Measurements from ENCODE around the gene HM13.
"Not testable (repeated sequence)": the region's sequence is repeated elsewhere in the genome, so short reads cannot be mapped to it uniquely, and the experiment has no call there.

HM13 gene

DNA sequence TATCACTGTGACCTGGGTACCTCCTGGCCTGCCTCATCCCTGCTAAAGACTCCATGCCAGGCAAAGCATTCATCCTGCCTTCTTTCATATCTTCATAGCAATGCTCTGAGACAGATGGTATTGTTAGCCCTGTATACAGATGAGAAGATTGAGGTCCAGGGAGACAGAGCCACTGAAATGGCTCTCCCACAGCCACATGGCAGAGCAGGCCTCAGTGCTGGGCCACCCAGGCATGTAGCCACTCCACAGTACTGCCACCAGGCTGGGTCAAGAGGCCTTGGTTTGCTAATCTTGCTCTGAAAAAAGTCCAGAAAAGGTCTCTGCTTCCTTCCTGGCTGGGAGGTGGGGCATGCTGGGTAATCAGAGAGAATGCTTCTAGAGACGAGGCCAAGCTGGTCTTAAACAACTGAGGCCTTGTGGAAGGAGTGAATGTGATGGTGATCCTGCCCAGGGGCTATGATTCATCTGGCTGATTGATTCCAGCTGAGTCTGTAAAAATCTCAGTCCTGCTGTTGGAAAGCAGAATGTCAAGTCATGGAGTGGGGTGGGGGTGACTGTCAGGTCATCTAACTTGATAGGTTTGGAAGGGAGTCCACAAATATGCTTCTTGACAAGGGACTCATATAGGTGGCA is 29.8 kb downstream of the HM13 start:
- no peak for DNase-seq (ENCODE audit: low read depth in 2 of 2)

DNA sequence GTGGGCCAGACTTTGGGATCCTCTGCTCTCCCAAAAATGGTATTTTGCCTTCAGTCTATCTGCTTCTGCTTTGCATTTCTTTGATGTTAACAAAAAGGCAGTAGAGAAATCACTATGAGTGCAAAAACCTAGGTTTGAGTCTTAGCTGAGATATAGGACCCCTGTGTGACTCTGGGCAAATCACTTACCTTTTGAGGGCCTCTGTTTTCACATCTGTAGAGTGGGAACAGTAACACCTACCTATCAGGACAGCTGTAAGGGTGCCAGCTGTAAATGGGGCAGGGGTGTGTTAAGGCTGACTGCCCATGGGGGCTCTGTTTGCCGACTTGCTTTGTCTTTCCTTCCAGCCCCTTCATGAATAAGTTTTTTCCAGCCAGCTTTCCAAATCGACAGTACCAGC is 30.4 kb downstream of the HM13 start:
- DNase-seq (ENCODE audit: low read depth in 2 of 2): no peak

DNA sequence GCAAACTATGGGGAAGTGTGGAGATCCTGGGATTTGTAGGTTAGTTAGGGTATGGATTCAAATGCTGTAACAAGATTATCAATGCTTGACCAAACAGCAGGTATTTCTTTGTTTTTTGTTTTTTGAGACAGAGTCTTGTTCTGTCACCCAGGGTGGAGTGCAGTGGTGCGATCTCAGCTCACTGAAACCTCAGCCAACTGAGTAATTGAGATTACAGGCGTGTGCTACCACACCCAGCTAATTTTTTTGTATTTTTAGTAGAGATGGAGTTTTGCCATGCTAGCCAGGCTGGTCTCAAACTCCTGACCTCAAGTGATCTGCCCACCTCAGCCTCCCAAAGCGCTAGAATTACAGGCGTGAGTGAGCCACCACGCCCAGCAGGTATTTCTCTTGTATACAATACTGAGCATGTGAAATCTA is 31.4 kb downstream of the HM13 start:
- not testable (repeated sequence) for DNase-seq (ENCODE audit: low read depth in 2 of 2)

DNA sequence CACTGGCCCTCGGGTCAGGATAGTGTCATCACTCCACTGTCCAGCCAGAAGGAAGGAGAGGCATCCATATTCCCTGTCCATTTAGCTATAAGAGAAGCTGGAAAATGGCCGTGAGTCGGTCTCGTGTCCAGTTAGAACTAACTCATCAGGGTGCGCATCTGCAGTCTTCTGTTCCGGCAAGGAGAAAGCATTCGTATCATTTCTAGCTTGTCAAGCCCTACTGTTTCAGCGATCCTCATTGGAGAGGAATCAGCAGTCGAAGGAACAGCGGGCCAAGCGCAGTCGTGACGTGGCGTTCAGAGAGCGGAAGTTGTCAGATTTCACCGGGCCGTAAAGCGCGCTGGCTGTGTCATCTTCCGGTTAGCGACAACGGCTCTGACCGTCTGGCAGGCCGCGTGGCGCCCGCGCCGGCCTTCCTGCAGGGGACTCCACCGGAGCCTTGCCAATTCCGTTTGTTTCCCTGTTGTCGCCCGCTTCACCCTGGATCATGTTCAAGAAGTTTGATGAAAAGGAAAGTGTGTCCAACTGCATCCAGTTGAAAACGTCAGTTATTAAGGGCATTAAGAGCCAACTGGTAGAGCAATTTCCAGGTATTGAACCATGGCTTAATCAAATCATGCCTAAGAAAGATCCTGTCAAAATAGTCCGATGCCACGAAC is 32.9 kb downstream of the HM13 start:
- DNase-seq (ENCODE audit: low read depth in 2 of 2): peak; percentile 65

DNA sequence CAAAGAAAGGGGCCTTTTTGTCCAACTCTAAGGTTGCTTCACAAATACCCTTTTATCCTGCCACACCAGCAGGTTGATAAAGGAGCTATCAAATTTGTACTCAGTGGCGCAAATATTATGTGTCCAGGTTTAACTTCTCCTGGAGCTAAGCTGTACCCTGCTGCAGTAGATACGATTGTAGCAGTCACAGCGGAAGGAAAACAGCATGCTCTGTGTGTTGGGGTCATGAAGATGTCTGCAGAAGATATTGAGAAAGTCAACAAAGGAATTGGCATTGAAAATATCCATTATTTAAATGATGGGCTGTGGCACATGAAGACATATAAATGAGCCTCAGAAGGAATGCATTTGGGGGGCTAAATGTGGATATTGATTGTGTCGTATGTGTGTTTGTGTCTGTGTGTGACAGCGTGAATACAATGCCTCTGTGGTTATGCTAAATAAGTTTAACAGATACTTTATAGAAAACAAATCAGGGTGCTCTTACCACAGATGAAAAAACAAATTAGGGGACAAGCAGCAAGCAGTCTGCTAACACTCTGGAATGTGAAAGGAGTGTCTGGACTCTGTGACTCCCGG is 33.6 kb downstream of the HM13 start:
- no peak for DNase-seq (ENCODE audit: low read depth in 2 of 2)

DNA sequence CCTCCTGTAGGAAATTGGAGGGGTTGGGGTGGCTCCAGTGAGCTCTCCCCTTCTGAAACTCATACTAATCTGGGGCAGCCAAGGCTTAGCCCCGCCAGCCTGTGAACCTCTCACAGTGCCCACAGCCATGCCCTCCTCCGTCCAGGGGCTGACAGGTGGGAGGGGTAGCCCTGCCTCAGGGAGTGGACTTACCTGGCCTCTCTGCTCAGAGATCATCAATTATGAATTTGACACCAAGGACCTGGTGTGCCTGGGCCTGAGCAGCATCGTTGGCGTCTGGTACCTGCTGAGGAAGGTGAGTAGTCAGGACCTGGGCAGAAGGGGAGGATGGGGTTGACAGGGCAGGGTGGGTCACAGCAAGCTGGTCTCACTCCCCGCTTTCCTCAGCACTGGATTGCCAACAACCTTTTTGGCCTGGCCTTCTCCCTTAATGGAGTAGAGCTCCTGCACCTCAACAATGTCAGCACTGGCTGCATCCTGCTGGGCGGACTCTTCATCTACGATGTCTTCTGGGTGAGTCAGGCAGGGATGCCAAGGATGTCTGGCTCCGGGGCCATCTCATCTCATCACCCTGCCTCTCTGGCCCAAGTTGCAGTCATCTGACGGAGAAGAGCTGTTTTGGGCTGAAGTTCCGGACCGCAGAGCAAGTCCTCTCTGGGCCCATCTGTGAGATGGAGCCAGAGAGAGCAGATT is 34.7 kb downstream of the HM13 start:
- DNase-seq (ENCODE audit: low read depth in 2 of 2): no peak

DNA sequence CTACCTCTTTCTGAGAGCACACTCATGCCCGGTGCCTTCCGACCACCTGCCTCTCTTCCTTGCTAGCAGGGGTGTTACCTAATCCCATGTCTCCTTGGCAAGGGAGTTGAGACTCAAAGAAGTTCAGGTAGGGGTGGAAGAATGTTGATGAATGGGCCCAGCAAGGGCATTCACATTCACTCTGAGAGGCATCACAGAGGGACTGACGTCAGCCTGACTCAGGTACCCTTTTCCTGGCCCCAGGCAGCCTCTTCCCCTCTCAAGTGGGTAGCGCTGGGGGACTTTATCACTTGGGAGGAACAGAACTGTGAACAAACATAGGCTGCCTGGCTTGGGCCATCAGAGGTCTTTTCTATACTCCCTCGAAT is 35.3 kb downstream of the HM13 start:
- no peak for DNase-seq (ENCODE audit: low read depth in 2 of 2)

DNA sequence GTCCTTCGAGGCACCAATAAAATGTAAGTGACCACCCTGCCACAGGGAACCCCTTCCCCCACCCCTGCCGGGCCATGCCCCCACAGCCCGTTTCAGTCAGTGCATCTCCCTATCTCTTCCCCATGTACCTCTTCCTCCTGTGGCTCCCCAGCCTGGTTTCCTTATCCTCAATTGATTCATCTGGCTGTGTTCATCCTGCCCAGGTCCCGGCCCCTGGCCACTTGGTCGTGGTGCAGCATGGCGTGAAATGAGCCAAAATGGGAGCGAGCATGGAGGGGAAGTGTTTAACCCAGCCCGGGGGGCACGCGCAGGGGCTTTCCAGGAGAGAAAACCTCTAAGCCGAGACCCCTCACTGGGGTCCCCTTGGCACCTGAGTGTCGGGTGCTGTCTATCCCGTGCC is 35.9 kb downstream of the HM13 start:
- no peak for DNase-seq (ENCODE audit: low read depth in 2 of 2)

DNA sequence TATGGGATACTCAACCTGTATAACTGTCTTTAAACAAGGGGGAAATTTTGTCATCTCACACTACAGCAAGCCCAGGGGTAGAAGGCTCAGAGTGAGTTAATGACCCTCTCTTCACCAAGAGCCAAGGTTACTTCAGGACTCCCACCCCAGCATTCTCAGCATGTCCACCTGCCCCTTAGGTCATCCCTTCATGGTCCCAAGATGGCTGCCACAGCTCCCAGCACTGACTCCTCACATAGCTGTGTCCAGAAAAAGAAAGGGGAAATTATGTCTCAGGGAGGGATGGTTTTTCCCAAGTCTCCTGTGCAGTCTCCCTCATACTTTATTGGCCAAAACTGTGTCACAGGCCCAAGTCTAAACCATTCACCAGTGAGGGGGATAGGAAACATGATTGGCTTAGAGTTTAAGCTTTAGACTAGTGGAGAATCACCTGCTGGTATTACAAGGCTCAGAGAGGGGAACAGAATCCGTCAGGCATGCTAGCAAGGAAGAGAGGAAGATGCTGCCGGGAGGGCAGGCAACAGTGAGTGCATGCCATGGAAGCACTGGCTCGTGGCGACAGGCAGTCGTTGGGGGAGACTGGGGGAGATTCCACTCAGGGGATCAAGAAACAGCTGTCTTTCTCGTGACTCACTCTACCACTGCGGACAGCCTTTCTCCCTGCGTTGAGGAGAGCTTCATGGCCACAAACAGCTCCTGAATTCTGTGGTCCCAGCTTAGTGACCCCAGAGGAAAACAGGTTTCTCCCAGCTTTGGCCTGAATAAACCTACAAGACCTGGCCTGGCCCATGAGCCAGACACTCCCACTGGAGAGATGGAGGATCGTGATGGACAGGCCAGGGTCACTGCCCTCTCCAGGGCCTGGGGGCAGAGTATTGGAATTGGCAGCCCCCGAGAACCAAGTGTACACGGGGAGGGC is 37.2 kb downstream of the HM13 start:
- DNase-seq (ENCODE audit: low read depth in 2 of 2): no peak

DNA sequence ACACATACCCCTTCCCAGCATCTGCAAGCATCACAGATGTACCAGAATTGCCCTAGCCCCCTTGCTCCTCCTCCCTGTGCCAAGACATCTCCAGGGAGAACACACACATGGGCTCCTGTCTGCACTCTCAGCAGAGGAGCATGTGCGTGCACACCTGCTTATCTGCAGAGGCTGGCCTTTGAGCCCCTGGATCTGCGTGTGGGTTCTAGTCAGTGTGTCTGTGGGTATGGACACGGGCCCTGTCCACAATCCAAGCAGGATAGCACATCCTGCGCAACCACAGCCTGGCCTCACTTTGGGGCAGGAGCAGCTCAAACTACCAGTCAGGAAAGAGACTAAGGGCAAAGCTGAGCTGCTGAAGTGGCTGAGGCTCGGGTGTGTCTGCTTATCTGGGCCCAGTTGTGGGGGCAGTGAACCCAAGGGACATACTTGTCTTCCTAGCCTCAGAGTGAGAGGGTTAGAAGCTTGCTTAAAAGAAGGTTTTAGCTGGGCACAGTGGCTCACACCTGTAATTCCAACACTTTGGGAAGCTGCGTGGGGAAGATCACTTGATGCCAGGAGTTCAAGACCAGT is 41.0 kb downstream of the HM13 start:
- DNase-seq (ENCODE audit: low read depth in 2 of 2): no peak

DNA sequence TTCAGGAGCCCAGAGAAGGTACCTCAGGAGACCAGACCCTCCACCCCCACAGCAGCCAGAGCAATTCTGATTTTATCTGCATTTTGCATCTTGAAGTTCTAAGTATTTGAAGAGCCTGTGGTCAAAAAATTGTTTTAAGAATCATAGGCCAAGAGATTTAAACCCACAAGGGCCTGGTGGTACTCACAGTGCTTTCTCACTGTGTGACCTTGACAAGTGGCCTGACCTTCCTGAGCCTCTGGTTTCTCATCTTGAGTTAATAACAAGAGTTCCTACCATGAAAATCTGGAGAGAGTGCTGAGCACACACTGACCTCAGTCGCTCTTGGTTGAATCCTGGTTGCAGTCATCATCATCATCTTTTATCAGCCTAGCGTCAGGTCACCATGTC is 45.5 kb downstream of the HM13 start:
- DNase-seq (ENCODE audit: low read depth in 2 of 2): no peak

DNA sequence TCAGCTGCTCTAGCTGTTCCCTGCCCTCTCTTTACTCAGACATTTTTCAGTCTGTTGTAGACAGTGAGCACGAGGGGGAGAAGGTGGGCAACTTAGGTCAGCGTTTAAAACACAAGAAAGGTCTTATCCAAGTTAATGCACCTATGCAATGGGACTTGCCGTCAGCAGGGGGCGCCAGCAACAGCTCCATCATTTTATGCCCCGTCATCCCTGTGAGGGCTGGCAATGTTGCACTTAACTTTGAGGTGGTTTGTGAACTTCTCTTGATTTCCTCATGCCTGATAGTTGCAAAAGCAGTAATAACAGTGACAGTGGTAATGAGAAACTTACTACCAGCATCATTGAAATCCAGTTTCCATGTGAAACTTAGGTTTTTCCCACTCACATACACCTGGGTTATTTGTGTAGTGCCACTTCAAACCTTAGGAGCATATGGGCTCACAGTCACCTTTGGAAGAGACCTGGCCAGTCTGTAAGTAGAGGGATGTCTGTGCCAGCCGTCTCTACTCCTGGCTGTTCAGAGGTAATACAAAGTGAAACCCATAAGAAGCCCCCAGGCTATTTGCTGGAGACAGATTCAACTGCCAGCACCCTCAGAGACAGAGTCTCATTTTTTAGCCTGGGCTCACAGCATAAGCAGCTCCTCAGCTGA is 46.0 kb downstream of the HM13 start:
- peak; percentile 43 to 52 for DNase-seq (ENCODE audit: low read depth in 2 of 2)

DNA sequence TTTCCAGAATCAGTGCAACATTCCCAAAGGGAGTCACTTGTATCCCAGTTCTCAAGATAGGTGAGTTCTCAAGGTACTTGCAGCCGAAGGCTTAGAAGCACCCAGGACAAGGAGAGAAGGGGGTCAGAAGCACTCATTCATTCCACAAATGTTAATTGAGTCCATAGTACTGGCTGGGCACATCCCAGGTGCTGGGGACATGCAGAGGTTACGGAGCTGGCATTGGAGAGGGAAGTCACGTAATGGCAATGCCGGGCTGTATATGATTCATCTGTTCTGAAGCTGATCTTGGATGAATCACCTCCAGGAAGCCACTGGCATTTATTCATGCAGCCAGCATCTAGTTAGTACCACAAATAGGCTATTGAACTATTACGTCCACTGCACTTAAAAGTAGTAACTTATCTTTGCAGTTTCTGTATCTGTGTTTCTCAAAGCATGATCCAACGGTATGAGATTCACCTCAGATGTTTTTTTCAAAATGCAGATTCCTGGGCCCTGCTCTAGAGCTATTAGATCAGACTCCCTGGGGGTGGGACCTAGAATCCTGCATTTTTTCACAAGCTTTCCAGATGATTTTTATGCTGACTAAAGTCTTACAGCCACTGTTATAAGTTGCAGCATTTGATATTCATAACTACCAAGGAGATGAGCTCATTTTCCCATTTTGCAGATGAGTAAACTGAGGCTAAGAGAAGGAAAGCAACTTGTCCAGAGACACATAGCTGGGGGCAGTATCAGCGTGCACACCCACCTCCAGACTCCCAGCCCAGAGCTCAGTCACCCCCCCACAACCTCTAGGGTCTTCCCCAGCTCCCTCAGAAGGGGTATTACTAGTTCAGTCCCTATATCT is 46.7 kb downstream of the HM13 start:
- DNase-seq (ENCODE audit: low read depth in 2 of 2): no peak

DNA sequence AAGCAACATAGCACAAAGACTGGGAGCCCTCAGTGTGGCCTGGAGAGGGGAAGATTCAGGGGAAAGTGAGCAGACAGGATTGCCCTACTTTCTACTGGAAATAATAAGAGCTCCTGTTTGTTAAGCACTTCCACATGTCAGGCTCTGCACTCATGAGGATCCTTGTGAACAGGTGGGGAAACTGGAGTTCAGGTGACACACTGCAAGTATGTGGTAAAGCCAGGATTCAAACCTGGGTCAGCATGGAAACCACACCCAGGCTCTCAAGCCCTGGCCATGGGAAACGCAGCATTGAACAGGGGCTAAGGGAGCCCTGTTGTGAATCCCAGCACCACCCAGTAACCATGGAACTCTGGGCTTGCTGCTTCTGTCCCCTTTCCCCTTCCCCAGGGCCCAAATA is 48.0 kb downstream of the HM13 start:
- no peak for DNase-seq (ENCODE audit: low read depth in 2 of 2)

DNA sequence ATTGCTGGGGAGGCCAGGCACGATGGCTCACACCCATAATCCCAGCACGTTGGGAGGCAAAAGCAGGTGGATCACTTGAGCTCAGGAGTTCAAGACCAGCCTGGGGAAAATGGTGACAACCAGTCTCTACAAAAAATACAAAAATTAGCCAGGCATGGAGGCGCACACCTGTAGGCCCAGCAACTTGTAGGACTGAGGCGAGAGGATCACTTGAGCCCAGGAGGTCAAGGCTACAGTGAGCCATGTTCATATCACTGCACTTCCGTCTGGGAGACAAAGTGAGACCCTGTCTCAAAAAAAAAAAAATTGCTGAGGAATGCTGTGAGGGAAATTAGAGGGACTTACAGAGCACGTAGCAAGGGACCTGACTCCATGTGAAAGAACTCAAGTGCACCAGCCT is 50.0 kb downstream of the HM13 start:
- no peak for DNase-seq (ENCODE audit: low read depth in 2 of 2)

DNA sequence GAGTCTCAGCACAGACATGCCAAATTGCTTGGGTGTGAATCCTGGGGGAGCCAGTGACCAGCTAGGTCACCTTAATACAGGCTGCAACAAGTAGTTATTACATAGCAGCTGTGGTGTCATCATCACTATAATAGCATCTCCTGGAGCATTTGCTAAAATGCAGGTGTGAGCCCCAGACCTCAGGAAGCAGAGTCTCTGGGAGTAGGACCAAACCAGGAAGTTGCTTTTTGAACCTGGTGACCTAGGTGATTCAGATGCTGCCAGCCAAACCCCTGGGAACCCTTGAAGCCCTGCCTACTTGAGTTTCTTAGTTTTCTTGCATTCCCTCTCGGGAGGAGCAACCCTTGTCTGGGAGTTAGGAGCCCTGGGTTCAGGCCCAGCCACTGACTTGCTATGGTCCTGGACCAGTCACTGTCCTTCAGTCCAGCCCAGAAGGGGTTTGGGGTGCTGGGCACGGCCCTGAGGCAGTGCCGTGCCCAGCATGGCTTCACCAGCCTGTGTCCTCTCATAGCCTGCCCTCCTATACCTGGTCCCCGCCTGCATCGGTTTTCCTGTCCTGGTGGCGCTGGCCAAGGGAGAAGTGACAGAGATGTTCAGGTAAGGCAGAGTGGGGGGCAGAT is 51.6 kb downstream of the HM13 start:
- no peak for DNase-seq (ENCODE audit: low read depth in 2 of 2)

DNA sequence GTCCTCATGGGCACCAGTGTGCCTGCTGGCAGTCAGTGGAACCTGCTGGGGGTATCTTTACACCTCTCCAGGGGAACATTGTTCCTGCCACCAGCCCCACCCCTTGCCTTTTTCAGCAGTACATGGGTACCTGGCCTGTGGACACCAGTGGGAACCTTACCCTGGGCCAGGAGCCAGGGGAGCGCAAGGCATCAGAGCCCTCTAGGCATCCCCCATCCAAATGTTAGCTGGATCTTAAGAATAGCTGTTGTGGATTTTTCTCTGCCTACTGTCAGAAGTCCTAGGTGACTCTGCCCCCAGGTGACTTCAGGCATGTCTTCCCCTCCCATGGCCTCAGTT is 52.0 kb downstream of the HM13 start:
- no peak for DNase-seq (ENCODE audit: low read depth in 2 of 2)

DNA sequence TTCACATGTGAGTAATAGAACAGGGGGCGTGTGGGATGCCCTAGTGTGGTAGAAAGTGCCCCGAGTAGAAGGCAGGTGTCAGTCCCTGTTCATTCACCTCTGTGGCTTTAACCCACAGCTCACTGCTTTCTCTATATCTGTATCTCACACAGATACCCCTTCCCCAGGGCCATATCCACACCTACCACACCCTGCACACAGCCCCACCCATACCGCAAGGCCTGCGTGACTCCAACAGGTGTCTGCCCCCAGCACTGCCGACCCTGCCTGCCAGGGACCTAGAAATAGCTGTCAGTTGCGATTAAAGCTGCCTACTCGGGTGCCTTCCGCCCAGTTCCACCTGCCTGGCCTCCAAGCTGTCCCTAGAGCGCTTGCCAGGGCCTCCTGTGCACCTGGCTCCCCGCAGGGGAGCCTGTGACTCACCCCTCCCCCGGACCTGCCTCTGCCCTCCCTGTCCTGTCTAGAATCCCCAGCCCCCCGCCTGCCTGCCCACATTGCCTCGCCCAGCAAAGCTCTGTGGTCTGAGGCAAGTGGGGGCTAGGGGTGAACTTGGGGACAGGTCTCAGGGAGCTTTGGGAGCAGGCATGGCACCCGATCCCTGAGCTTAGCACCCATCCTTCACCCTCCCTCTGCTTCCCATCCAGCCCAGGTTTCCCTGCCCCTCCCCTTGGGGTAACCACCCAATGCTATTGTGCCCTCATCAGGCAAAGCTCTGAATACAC is 52.6 kb downstream of the HM13 start:
- no peak for DNase-seq (ENCODE audit: low read depth in 2 of 2)

DNA sequence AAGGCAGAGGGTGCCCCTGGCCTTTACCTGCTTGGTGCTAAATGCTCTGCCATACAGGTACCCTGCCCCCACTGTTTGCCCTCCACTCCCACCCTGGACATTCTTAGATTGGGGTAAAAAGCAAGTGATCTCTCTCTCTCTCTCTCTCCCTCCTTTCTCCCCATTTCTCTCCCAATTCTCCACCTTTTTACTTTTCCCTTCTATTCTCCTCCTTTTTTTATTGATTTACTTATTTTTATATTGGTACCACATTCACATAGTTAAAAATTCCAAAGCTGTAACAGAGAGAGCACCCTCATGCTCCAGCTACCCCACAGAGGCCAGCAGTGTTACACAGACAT is 53.1 kb downstream of the HM13 start:
- DNase-seq (ENCODE audit: low read depth in 2 of 2): no peak
